A673 (cell line): ENCODE data around the gene TOLLIP.

Experiments
- CTCF ChIP-seq: fragments of 300-800, 200-600 bp; sonication (generic); conservative IDR thresholded peaks from 2 replicates; pipeline ENCODE4 v1.5.1; 2017; ENCODE audit warnings: low read depth, mild to moderate bottlenecking, antibody characterized with exemption, low read length, moderate library complexity, mixed read lengths
- EZH2 ChIP-seq: fragments of 200-600 bp; sonication (generic); IDR thresholded peaks from 2 replicates; pipeline ENCODE4 v1.6.1; 2017; ENCODE audit warnings: borderline replicate concordance, low read depth, mild to moderate bottlenecking, mixed read lengths, antibody characterized with exemption, low read length; ENCODE audit not compliant: poor library complexity, severe bottlenecking

DNA sequence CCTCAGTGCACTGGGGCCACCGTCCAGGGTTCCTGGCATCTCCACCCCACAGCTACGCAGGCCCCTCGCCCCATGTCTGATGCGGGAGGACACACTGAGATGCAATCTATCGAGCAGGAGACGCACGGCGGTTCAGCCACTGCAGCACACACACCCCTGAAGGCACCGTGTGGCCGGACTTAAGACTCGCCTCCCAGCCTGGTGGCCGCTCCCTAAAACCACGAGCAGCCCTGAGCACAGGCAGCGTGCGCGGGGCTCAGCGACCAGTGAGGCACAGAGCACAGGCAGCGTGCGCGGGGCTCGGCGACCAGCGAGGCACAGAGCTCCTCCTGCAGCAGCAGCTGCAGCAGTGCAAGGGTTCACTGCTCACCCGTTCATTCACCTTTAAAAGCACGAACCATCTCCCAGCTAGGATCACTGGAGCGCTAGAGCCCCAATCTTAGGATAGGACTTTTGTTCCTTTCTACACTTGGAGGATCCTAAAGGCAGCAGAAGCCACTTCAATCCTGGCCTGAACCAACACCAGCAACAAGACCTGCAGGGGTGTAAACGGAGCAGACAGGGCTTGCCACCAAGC, 31.4 kb downstream of the TOLLIP start:
- TF ChIP-seq CTCF (no peak), EZH2 (no peak)
